COR-L47 (cell line): ENCODE data around the gene NAGA.

ENCODE experiments used
- DNase-seq: peaks from one replicate; lab custom pipeline; 2025; lab: John Stamatoyannopoulos, UW

Gene NAGA

GRCh38 chr22:42039271-42039670 is 31.3 kb downstream of the NAGA start:
- DNase-seq: no peak

GRCh38 chr22:42035256-42035655 is 35.4 kb downstream of the NAGA start:
- no peak for DNase-seq

GRCh38 chr22:42033263-42034181 is 37.1 kb downstream of the NAGA start:
- DNase-seq: no peak

GRCh38 chr22:42026705-42027104 is 43.9 kb downstream of the NAGA start:
- no peak for DNase-seq

- no peak for DNase-seq
Observed at GRCh38 chr22:42025421-42025820, 45.2 kb downstream of the NAGA start.

- no peak for DNase-seq
Observed at GRCh38 chr22:42022162-42022847, 48.3 kb downstream of the NAGA start.

- DNase-seq: no peak
Observed at GRCh38 chr22:42021571-42021970, 49.0 kb downstream of the NAGA start.

- DNase-seq: no peak
Observed at GRCh38 chr22:42018224-42018623, 52.4 kb downstream of the NAGA start.

GRCh38 chr22:42016111-42016510 is 54.5 kb downstream of the NAGA start:
- no peak for DNase-seq

- no peak for DNase-seq
Observed at GRCh38 chr22:42013385-42013784, 57.2 kb downstream of the NAGA start.

GRCh38 chr22:42010778-42011177 is 59.8 kb downstream of the NAGA start:
- DNase-seq: no peak
